DOHH2 (cell line): ENCODE measurements around the gene SYNJ2.

Experiments
- H3F3A ChIP-seq: fragments of 200-600 bp; sonication (generic), shearing (Covaris generic); 2 replicates; pipeline ENCODE4 v1.6.0; 2016; ENCODE audit warnings: antibody characterized with exemption, mild to moderate bottlenecking; ENCODE audit not compliant: control insufficient read depth, insufficient read depth
- H3K27ac ChIP-seq: fragments of 200-600 bp; sonication (generic); 2 replicates; pipeline ENCODE4 v1.5.1; 2014; ENCODE audit warnings: low read depth, mild to moderate bottlenecking, low read length, moderate library complexity
- H3K27me3 ChIP-seq: fragments of 200-600 bp; sonication (generic); 2 replicates; pipeline ENCODE4 v1.6.1; 2014; ENCODE audit warnings: mild to moderate bottlenecking, low read length, mixed read lengths; ENCODE audit not compliant: control insufficient read depth
- H3K36me3 ChIP-seq: fragments of 200-600 bp; sonication (generic); 2 replicates; pipeline ENCODE4 v1.6.1; 2014; ENCODE audit warnings: mild to moderate bottlenecking, low read length, moderate library complexity, mixed read lengths; ENCODE audit not compliant: control insufficient read depth
- H3K4me1 ChIP-seq: fragments of 200-600 bp; sonication (generic); 2 replicates; pipeline ENCODE4 v1.6.1; 2014; ENCODE audit warnings: mild to moderate bottlenecking, low read length, mixed read lengths; ENCODE audit not compliant: control insufficient read depth
- H3K4me2 ChIP-seq: fragments of 200-600 bp; sonication (generic); 2 replicates; pipeline ENCODE4 v1.6.0; 2014; ENCODE audit warnings: mild to moderate bottlenecking, low read length, moderate library complexity
- H3K4me3 ChIP-seq: fragments of 200-600 bp; sonication (generic); 2 replicates; pipeline ENCODE4 v1.5.1; 2014; ENCODE audit warnings: mild to moderate bottlenecking, low read length, mixed read lengths
- H3K79me2 ChIP-seq: fragments of 200-600 bp; sonication (generic); 2 replicates; pipeline ENCODE4 v1.6.1; 2014; ENCODE audit warnings: mild to moderate bottlenecking, low read length, mixed read lengths; ENCODE audit not compliant: control insufficient read depth
- H3K9me2 ChIP-seq: fragments of 200-600 bp; sonication (generic); replicated peaks from 2 replicates; pipeline ENCODE4 v1.6.1; 2014; ENCODE audit warnings: mild to moderate bottlenecking, low read length, mixed read lengths; ENCODE audit not compliant: control insufficient read depth
- H3K9me3 ChIP-seq: fragments of 200-600 bp; sonication (generic); 2 replicates; pipeline ENCODE4 v1.6.1; 2014; ENCODE audit warnings: antibody characterized with exemption, low read length, mixed read lengths; ENCODE audit not compliant: control insufficient read depth, insufficient read depth
- H4K20me1 ChIP-seq: fragments of 200-600 bp; sonication (generic); 2 replicates; pipeline ENCODE4 v1.6.0; 2014; ENCODE audit warnings: low read depth, mild to moderate bottlenecking, antibody characterized with exemption, low read length, moderate library complexity; ENCODE audit not compliant: control insufficient read depth, insufficient read depth
- CTCF ChIP-seq: fragments of 200-600 bp; sonication (generic); IDR thresholded peaks from one replicate; pipeline ENCODE4 v1.5.1; 2014; ENCODE audit warnings: antibody characterized with exemption, mild to moderate bottlenecking, low read depth, low read length; ENCODE audit not compliant: poor library complexity, severe bottlenecking
- EZH2phosphoT487 ChIP-seq: fragments of 200-600 bp; sonication (generic); IDR thresholded peaks from 2 replicates; pipeline ENCODE4 v1.6.1; 2017; ENCODE audit warnings: borderline replicate concordance, mild to moderate bottlenecking, antibody characterized with exemption, low read length, moderate library complexity, mixed read lengths

SYNJ2 gene

GRCh38 chr6:158069800-158070195 is 88.1 kb downstream of the SYNJ2 start:
- no peak overlapping the region for H3K4me2 ChIP-seq
- no peaks in the 10 kb centered on the region for H3K9me2 ChIP-seq
- TF ChIP-seq CTCF (no peak), EZH2phosphoT487 (no peak)
- no peaks in the 10 kb centered on the region for H3K79me2 ChIP-seq
- H3K4me3 ChIP-seq: no peak overlapping the region
- H3K27ac ChIP-seq: no peak overlapping the region
- H3K9me3 ChIP-seq: no peaks in the 10 kb centered on the region
- no peaks in the 10 kb centered on the region; the same call in 1 of the 2 replicates for H3K27me3 ChIP-seq
- H3F3A ChIP-seq: no peaks in the 10 kb centered on the region
- H4K20me1 ChIP-seq: no peaks in the 10 kb centered on the region
- H3K36me3 ChIP-seq: no peaks in the 10 kb centered on the region
- H3K4me1 ChIP-seq: no peaks in the 10 kb centered on the region

DNA sequence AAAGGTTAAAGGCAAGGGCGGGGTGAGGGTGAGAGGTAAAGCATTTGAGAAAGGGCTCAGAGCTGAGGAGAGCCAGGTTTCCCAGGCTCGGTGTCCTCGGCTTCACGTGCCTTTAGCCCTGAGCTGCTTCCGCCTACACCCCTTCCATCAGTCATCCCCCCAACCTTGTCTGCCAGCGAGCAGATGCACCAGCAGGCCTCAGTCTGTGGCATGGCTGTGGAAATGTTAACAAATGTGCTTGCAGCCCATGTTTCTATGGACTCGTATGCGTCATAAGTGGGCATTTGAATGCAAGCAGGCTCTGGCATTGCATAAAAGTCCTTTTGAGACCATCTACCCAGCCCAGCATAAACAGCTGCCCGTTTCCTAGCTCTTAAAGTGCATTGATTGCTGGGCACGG is 88.8 kb downstream of the SYNJ2 start:
- no peaks in the 10 kb centered on the region for H3K4me1 ChIP-seq
- H3K27me3 ChIP-seq: no peaks in the 10 kb centered on the region; the same call in 1 of the 2 replicates
- TF ChIP-seq EZH2phosphoT487: no peak
- TF ChIP-seq CTCF: no peak
- H3K27ac ChIP-seq: no peak overlapping the region
- no peak overlapping the region for H3K4me3 ChIP-seq
- no peaks in the 10 kb centered on the region for H3K79me2 ChIP-seq
- H3K9me3 ChIP-seq: no peaks in the 10 kb centered on the region
- H3K9me2 ChIP-seq: no peaks in the 10 kb centered on the region
- H3F3A ChIP-seq: no peaks in the 10 kb centered on the region
- no peak overlapping the region for H3K4me2 ChIP-seq
- H4K20me1 ChIP-seq: no peaks in the 10 kb centered on the region
- H3K36me3 ChIP-seq: no peaks in the 10 kb centered on the region

GRCh38 chr6:158071121-158072082 is 89.7 kb downstream of the SYNJ2 start:
- Histone ChIP-seq H3K79me2 (no peaks in the 10 kb centered on the region), H3K27ac (no peak overlapping the region), H3K4me1 (no peaks in the 10 kb centered on the region), H3K9me3 (no peaks in the 10 kb centered on the region), H3F3A (no peaks in the 10 kb centered on the region), H3K4me2 (no peak overlapping the region), H3K27me3 (no peaks in the 10 kb centered on the region; the same call in 1 of the 2 replicates), H3K4me3 (no peak overlapping the region), H3K36me3 (no peaks in the 10 kb centered on the region), H4K20me1 (no peaks in the 10 kb centered on the region), H3K9me2 (no peaks in the 10 kb centered on the region)
- TF ChIP-seq CTCF (no peak), EZH2phosphoT487 (no peak)
